Stimulated activated CD4-positive, alpha-beta T cell treated with anti-CD3 and anti-CD28 coated beads, TNF-alpha, amount 100 ng/mL, for 1 hour (primary cell): ENCODE data around the gene ZNF768.
A peak's percentile ranks its signal among the peaks of the same experiment; 100 is the strongest.
"Not testable (repeated sequence)": the region's sequence is repeated elsewhere in the genome, so short reads cannot be mapped to it uniquely, and the experiment has no call there.

Source experiments
- DNase-seq, 3 donors: peaks; one replicate each; pipeline ENCODE4 v3.0.0-alpha.2; 2020; ENCODE audit warnings: low read depth in 3 of 3, low spot score in 1 of 3

Gene ZNF768

DNA sequence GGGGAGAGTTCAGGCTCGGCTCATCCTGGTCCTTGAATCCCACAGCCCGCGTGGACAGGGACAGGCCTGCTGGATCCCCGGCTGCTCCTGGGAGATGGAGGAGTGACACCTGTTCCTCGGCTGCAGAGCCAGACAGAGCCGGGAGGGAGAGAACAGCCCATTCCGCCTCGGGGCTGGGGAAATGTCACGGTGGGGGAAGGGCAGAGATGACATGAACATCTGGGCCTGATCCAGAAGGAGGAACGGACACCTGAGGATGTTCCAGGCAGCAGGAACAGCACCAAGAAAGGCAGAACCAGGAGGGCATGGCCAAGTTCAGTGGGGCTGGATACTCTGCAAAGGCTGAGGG lies 29.7 kb upstream of the ZNF768 start:
- DNase-seq = no peak

DNA sequence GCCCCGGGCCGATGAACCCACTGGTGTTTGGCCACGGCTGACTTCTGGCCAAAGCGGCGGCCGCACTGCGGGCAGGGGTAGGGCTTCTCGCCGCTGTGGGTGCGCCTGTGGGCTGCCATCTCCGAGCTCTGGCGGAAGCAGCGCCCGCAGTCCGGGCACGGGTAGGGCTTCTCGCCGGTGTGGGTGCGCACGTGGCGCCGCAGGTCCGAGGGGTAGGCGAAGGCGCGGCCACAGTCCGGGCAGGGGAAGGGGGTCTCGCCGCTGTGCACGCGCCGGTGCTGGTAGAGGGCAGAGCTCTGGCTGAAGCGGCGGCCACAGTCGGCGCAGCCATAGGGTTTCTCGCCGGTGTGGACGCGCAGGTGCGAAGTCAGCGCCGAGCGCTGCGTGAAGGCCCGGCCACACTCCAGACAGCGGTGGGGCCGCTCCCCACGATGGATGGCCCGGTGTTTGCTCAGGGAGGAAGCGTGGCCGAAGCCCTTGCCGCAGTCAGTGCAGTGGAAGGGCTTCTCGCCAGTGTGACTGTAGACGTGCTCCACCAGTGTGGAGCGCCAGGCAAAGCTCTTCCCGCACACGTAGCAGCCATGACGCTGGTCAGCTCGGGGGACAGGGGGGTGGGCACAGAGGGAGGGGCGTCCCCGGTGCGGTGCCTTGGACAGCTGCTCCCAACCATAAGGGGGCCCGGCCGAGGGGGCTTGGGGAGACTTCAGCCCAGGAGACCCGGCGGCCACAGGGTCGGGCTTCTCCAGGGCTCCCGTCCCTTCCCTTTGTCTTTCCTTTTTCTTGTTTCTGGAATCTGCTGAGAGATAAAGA lies 29.2 kb upstream of the ZNF768 start:
- DNase-seq = no peak

DNA sequence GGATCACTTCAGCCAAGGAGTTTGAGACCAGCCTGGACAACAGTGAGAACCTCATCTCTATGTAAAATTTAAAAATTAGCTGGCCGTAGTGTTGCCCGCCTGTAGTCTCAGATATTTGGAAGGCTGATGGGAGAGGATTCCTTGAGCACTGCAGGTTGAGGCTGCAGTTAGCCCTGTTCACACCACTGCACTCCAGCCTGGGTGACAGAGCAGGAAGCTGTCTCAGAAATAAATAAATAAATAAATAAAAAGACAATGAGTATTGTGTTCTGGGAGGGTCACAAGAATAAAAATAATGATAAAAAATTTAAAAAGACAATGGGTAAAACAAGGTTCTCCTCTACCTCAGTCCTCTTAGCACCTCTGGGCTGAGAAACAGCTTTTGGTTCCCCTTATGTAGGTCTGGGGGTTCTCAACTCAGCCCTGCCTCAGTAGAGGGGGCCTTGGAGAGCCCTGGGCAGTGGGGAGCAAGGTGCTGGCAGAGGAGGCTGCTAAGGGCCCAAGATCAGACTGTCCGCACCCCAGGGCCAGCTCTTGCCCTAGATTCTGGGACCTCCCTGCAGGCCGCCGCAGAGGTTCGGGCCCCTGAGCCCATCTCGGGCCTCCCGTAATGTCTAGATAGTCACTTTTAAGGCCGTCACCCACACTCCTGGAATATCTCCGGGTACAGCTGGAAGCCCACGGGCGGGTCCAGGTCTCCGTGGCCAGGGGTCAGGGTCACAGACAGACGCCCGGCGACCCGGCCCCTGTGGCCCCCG lies 28.4 kb upstream of the ZNF768 start:
- DNase-seq = no peak

GRCh38 chr16:30553393-30553899 lies 27.1 kb upstream of the ZNF768 start:
- DNase-seq = no peak

- DNase-seq = no peak
These were observed 26.6 kb upstream of the ZNF768 start for GRCh38 chr16:30552956-30553355.

- DNase-seq = peak in 2 of 3 donors; percentile 37 to 58
These were observed 25.4 kb upstream of the ZNF768 start for GRCh38 chr16:30551781-30552180.

- DNase-seq = no peak
These were observed 22.3 kb upstream of the ZNF768 start for GRCh38 chr16:30548416-30549253.

- no peak for DNase-seq
These were observed 19.7 kb upstream of the ZNF768 start for GRCh38 chr16:30546115-30546514.

- DNase-seq = no peak
These were observed 16.7 kb upstream of the ZNF768 start for GRCh38 chr16:30543067-30543466.

GRCh38 chr16:30541502-30542329 lies 15.3 kb upstream of the ZNF768 start:
- DNase-seq = no peak

DNA sequence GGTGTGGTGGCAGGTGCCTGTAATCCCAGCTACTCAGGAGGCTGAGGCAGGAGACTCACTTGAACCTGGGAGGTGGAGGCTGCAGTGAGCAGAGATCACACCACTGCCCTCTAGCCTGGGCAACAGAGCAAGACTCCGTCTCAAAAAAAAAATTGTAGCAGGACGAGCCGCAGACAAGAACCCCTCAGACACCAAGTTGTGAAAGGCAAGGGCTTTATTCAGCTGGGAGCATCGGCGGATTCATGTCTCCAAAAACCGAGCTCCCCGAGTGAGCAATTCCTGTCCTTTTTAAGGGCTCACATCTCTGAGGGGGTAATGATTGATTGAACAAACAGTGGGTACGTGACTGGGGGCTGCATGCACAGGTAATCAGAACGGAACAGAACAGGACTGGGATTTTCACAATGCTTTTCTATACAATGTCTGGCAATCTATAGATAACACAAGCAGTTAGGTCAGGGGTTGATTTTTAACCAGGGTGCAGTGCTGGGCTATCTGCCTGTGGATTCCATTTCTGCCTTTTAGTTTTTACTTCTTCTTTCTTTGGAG lies 14.6 kb upstream of the ZNF768 start:
- not testable (repeated sequence) for DNase-seq

- not testable (repeated sequence) for DNase-seq
These were observed 13.7 kb upstream of the ZNF768 start for GRCh38 chr16:30539986-30540526.

GRCh38 chr16:30539000-30539964 lies 12.9 kb upstream of the ZNF768 start:
- DNase-seq = no peak

DNA sequence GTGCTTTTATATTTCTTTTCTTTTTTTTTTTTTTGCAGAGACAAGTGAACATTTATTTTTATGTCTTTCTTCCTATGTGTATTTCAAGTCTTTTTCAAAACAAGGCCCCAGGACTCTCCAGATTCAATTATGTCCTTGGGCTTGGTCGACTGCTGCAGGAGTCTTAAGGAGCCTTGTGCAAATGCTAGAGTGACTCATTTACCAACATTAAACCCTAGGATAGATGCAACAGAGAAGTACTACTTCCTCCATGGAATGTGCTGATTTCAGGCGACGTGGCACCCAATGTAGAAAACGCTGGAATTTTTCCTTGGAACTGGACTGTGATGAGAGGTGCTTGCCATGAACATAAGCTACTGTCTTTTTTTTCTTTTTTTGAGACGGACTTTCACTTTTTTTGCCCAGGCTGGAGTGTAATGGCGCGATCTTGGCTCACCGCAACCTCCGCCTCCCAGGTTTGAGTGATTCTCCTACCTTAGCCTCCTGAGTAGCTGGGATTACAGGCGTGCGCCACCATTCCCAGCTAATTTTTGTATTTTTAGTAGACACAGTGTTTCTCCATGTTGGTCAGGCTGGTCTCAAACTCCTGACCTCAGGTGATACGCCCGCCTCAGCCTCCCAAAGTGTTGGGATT lies 10.1 kb upstream of the ZNF768 start:
- not testable (repeated sequence) for DNase-seq

GRCh38 chr16:30535777-30536190 lies 9.4 kb upstream of the ZNF768 start:
- DNase-seq = peak in 2 of 3 donors; percentile 31 to 54

GRCh38 chr16:30535106-30535776 lies 8.9 kb upstream of the ZNF768 start:
- DNase-seq = no peak

DNA sequence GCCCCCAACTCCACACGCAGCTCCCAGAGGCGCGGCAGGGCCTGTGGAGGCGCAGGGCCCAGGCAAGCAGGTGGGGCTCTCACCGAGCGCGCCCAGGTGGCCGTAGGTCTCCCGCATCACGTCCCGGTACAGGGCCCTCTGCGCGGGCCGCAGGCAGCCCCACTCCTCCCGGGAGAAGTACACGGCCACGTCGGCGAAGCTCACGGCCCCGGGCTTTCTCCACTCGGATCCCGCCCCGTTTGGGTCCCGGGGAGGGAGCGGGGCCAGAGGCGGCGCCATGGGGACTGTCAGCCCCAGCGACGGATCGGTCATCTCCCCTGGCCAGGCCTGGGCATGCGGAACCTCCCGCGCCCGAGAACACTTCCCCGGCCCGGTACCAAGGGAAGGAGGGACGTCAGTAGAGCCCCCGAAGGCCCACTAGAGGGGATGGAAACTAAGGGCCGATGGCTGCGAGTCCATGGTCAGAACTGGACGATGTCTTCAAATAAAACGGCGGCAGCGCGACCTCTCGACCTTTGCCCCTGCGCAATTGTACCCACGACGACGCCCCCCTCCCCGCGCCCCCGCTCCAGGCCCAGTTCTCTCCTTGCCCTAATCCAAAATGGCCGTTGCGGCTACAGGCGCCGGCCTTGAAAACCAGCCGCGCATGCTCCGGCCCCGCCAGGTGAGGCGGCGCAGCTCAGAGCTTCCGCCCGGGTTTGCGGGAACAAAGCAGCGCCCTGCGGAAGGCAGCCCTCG lies 8.2 kb upstream of the ZNF768 start, which contains the start of gene ZNF747:
Gene ZNF747 (minus strand): TSS at position 491 of the 738 bp plus-strand sequence. CDS start 179 bp downstream, at position 312.
- peak; percentile 79 to 91 (median 84) for DNase-seq
